Hepatocyte (in vitro differentiated cells): ENCODE measurements around the gene ZNF638. TPM values are rescaled to one million over a fixed set of nuclear protein-coding genes. Genes with fewer than 3 reads are reported as not detected.

Experiments
- polyA plus RNA-seq: library from polyadenylated mRNA; unstranded; fragments of >200 nt; fragmentation: Nextera tagmentation; extraction: Ambion mirVana; gene quantifications from 2 replicates; pipeline ENCODE4 v1.2.1, GENCODE V29; 2016
- small RNA-seq: library from RNA; depleted of rRNA; stranded (forward); fragments of <200 nt; gene quantifications from one replicate; pipeline ENCODE3, GENCODE V24; 2014
- total RNA-seq: library from RNA; depleted of rRNA; stranded (reverse); fragments of >200 nt; gene quantifications from 2 replicates; pipeline ENCODE4 v1.2.3, GENCODE V29; 2014

Gene ZNF638
- total and polyA plus RNA-seq, 2 experiments from 2014 or later: 41.2 to 141 TPM

Small RNAs within 50 kb of the gene (small RNA-seq; reads per million reads assigned to genes)
- not detected for gene RNU6-105P

Other genes with a start within 250 kb of the ZNF638 start
- 17.5 and 22.3 TPM in 2 replicates for gene MCEE, start 201.6 kb upstream of the ZNF638 start, total RNA-seq
- 29.3 and 32.0 TPM in 2 replicates for gene MCEE, start 201.6 kb upstream of the ZNF638 start, polyA plus RNA-seq
- 17.0 and 21.6 TPM in 2 replicates for gene MPHOSPH10, start 201.1 kb upstream of the ZNF638 start, total RNA-seq
- gene MPHOSPH10, start 201.1 kb upstream of the ZNF638 start, polyA plus RNA-seq: 18.8 and 25.3 TPM in 2 replicates
- gene PAIP2B, start 104.7 kb upstream of the ZNF638 start, total RNA-seq: 4.4 and 4.8 TPM in 2 replicates
- 1.8 and 2.6 TPM in 2 replicates for gene PAIP2B, start 104.7 kb upstream of the ZNF638 start, polyA plus RNA-seq
- gene DYSF, start 121.8 kb downstream of the ZNF638 start, total RNA-seq: 0.90 and 2.8 TPM in 2 replicates
- 0.25 and 0.68 TPM in 2 replicates for gene DYSF, start 121.8 kb downstream of the ZNF638 start, polyA plus RNA-seq